HG03175 (cell line): ENCODE data around the gene FTL.

Source experiments
- ATAC-seq: cut with Tn5 transposase; IDR thresholded peaks from one replicate; pipeline ENCODE4 v1.9.1; 2021; ENCODE audit warnings: mild to moderate bottlenecking, moderate library complexity; ENCODE audit not compliant: unreplicated experiment

FTL gene

DNA sequence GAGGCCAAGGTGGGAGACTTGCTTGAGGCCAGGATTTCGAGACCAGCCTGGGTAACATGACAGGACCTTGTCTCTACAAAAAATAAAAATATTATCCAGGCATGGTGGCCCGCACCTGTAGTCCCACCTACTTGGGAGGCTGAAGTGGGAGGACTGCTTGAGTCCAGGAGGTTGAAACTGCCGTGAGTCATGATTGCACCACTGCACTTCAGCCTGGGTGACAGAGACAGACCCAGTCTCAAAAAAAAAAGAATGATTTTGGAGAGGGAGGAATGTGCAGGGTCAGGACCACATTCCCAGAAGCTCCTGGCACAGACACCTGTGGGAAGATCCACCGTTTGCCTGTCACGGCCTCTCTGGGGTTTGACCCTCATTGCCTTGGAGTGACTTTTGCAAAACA is 19.7 kb upstream of the FTL start:
- ATAC-seq: no peak

DNA sequence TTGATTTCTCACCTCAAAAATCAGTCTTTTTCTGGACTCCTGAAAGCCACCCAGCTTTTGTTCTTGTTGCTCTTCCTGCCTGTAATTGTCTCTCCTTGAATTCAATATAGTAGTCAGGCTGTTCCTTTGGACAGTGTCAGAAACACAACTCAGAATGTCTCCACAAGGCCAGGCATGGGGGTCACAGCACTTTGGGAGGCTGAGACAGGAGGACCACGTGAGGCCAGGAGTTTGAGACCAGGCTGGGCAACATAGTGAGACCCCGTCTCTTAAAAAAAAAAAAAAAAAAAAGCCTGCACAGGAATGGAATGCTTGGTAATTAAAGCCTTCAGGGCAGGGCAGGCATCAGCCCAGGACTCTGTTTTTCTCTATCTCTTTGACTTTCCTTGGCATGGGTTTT is 19.3 kb upstream of the FTL start:
- ATAC-seq: no peak

DNA sequence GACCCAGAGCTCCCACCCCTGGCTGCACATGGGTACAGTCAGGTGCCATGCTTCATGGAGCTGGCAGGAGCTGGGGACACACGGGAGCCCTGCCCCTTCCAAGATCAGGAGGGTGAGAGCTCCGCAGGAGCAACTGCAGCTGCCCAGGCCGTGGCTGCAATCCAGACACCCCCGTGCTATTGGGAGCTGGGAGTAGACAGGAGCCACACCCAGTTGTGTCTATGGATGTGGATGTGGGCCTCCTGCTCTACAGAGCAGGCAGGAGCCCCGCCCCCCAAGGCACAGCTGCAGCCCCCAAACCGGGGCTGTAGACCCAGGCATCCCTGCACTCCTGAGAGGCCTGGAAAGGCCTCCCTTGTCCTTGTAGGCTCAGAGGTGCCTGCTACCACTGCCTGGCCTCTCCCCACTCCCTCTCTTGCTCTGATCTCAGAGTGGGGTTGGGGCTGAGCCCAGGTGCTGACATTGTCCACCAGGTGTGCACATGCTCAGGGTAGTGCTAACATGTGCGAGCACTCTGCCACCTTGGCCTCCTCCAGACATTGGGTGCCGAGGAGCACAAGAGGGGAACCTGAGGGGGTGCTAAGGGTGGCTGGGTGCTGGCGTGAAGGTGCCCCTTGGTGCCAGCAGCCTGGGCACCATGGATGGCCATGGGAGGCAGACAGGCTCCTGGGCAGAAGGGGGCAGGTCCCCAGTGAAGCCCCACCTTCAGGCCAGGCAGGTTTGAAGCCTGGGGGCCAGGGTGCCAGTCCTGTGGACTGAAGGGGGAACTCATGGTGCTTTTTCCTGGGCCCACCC is 18.4 kb upstream of the FTL start:
- no peak for ATAC-seq

DNA sequence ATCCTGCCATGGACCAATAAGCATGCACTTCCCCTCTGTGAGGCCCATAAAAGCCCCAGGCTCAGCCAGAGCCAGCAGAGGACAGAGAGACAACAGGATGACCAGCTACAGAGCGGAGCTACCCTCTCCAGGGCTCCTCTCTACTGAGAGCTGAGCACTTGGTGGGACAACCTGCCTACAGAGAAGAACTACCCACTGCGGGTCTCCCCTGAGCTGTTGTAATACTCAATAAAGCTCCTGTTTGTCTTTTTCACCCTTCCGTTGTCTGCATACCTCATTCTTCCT is 17.9 kb upstream of the FTL start:
- ATAC-seq: no peak

DNA sequence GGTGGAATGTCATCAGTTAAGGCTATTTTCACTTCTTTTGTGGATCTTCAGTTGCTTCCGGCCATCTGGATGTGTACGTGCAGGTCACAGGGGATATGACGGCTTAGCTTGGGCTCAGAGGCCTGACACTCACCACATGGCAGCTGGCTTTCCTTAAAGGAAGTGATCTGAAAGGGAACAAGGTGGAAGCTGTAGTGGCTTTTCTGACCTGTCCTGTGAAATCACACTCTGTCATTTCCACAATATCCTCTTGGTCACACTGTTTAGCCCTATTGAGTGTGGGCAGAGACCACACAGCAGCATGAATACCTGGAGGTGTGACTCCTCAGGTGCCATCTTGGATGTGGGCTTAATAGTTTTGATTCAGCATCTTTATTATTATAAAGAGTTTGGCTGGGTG is 14.9 kb upstream of the FTL start:
- ATAC-seq: no peak

DNA sequence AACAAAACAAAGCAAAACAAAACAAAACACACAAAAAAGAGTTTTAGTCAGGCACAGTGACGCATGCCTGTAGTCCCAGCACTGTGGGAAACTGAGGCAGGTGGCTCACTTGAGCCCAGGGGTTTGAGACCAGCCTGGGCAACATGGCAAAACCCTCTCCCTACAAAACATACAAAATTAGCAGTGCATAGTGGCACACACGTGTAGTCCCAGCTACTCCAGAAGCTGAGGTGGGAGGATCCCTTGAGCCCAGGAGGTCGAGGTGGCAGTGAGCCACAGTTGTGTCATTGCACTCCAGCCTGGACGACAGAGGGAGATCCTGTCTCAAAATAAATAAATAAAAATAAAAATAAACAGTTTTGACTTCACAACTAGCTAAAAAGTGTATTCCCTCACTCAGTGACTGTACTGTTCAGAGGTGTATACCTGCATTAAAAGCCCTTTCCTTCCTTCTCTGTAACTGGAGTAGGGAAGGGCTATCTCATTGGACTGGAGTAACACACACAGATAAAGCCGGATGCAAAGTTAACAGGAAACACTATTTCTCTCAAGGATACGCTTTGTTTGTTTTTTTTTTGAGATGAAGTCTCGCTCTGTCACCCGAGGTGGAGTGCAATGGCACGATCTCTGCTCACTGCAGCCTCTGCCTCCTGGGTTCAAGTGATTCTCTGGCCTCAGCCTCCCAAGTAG is 14.1 kb upstream of the FTL start:
- ATAC-seq: no peak

DNA sequence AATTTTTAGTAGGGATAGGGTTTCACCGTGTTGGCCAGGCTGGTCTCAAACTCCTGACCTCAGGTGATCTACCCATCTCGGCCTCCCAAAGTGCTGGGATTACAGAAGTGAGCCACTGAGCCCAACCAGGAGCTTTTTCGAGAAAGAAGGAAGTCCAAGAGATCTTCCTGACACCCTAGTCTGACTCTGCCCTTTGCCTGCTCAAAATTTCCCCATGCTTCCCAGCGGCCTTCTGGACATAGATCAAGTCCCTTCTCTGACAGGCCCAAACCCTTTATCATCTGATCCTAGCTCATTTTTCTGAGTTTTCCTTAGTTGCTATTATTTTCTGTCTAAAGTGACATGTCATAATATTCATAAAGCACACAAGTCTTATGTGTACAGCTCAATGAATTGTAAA is 12.0 kb upstream of the FTL start:
- no peak for ATAC-seq

DNA sequence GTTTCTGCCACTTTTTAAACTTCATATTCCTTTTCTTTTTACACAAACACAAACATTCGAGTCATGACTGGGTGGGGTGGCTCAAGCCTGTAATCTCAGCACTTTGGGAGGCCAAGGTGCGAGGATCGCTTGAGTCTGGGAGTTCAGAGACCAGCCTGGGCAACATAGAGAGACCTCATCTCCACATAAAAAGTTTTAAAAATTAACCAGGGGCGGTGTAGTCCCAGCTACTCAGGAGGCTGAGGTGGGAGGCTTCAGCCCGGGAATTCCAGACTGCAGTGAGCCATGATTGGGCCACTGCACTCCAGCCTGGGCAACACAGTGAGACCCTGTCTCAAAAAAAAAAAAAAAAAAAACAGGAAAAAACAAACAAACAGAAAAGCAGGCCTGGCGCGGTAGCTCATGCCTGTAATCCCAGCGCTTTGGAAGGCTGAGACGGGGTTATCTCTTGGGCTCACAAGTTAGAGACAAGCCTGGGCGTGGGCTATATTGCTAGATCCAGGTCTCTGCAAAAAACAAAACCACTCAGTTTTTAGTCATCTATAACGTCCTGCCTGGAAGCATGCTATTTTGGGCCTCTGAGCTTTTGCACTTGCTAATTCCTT is 11.0 kb upstream of the FTL start:
- no peak for ATAC-seq

DNA sequence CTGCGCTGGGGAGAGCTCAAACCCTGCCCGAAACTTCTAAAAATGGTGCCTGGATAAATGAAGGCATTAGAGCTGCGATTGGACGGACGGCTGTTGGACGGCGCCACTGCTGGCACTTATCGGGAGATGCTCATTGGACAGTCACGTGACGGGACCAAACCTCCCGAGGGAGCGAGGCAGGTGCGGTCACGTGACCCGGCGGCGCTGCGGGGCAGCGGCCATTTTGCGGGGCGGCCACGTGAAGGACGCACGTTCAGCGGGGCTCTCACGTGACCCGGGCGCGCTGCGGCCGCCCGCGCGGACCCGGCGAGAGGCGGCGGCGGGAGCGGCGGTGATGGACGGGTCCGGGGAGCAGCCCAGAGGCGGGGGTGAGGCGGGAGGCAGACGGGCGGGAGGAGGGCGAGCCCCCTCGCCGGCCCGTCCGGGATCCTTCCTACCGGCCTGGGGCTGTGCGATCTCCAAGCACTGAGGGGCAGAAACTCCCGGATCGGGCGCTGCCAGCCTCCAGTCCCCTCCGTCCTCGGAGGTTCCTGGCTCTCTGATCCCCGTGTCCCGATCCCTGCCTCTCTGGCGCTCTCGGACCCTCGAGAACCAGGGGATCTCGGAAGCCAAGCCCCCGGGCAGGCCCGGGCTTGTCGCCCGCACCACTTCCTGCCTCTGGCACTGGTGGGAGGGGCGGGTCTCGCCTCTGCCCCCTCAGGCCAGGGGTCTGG is 10.4 kb upstream of the FTL start, which contains the start of gene BAX:
Gene BAX (plus strand): TSS at position 281 of the 713 bp plus-strand sequence. CDS start 54 bp downstream, at position 335.
- peak; percentile 91 for ATAC-seq

DNA sequence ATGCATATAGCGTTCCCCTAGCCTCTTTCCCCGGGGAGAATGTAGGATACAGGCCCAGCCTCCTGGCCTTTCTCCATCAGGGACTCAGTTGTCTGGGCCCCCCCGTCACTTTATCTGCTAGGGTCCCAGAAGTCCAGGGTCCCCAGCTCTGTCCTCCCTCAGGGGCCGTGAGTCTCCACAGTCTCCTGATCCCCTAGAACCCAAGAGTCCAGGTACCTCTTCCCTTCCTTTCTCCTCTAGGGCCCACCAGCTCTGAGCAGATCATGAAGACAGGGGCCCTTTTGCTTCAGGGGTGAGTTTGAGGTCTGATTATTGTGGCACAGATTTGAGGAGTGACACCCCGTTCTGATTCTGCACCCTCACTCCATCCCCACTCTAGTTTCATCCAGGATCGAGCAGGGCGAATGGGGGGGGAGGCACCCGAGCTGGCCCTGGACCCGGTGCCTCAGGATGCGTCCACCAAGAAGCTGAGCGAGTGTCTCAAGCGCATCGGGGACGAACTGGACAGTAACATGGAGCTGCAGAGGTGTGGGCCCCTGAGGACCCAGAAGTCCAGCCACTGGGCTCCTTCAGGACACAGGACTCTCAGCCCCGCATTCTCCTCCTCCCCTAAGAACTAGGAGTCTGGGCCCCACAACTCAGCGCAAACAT is 9.7 kb upstream of the FTL start:
- ATAC-seq: no peak

DNA sequence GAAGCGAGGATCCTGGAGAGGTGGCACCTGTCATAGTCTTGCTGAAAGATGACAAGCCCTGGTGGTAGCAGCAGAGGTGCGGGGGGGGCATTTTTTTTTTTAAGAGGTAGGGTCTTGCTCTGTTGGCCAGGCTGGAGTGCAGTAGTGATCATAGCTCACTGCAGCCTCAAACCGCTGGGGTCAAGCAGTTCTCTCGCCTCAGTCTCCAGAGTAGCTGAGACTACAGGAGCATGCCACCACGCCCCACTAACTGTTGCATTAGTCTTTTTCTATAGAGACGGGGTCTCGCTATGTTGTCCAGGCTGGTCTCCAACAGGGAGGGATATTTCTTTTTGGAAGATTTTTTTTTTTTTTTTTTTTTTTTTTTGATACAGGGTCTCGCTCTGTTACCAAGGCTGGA is 7.1 kb upstream of the FTL start:
- no peak for ATAC-seq

DNA sequence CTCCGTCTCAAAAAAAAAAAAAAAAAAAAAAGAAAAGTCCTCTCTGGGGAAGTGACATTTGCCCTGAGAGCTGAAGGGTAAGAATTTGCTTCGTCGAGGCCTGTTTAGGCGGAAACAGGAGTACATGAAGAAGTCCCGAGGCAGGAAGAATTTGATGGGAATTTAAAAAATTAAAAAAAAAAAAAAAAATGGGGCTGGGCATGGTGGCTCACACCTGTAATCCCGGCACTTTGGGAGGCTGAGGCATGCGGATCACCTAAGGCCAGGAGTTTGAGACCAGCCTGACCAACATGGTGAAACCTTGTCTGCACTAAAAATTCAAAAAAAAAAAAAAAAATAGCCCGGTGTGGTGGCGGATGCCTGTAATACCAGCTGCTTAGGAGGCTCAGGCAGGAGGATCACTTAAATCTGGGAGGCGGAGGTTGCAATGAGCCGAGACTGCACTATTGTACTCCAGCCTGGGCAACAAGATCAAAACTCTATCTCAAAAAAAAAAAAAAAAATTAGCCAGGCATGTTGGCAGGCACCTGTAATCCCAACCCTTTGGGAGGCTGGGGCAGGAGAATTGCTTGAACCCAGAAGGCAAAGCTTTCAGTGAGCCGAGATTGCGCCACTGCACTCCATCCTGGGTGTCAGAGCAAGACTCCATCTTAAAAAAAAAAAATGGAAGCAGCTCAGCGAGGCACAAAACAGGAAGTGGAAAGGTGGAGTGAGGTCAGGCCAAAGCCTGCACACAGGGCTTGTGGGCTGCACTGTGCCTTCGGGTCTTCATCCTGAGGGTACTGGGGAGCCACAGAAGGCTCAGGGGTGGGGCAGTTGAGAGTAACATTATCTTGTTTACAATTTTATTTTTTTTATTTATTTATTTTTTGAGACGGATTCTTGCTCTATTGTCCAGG is 5.5 kb upstream of the FTL start:
- no peak for ATAC-seq

DNA sequence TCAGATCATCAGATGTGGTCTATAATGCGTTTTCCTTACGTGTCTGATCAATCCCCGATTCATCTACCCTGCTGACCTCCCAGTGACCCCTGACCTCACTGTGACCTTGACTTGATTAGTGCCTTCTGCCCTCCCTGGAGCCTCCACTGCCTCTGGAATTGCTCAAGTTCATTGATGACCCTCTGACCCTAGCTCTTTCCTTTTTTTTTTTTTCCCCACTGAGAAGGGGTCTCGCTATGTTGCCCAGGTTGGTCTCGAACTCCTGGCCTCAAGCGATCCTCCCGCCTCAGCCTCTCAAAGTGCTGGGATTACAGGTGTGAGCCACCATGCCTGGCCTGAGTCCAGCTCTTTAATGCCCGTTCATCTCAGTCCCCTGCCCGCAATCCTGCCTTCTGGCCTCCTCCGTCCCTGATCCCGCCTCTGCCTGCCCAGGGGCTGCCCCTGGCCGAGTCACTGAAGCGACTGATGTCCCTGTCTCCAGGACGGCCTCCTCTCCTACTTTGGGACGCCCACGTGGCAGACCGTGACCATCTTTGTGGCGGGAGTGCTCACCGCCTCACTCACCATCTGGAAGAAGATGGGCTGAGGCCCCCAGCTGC is 4.0 kb upstream of the FTL start:
- ATAC-seq: no peak

DNA sequence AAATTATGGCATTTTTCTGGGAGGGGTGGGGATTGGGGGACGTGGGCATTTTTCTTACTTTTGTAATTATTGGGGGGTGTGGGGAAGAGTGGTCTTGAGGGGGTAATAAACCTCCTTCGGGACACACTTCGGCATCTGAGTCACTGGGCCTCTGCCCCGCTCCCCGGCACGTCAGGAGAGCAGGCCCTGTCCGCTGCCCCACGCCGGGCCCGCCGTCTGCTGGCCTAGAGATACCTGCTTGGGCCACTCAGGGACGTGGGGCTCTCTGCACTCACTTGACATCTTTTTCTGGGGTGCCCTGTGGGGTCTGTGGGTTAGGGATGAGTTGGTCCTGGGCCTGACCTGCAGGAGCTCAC is 3.5 kb upstream of the FTL start:
- no peak for ATAC-seq

DNA sequence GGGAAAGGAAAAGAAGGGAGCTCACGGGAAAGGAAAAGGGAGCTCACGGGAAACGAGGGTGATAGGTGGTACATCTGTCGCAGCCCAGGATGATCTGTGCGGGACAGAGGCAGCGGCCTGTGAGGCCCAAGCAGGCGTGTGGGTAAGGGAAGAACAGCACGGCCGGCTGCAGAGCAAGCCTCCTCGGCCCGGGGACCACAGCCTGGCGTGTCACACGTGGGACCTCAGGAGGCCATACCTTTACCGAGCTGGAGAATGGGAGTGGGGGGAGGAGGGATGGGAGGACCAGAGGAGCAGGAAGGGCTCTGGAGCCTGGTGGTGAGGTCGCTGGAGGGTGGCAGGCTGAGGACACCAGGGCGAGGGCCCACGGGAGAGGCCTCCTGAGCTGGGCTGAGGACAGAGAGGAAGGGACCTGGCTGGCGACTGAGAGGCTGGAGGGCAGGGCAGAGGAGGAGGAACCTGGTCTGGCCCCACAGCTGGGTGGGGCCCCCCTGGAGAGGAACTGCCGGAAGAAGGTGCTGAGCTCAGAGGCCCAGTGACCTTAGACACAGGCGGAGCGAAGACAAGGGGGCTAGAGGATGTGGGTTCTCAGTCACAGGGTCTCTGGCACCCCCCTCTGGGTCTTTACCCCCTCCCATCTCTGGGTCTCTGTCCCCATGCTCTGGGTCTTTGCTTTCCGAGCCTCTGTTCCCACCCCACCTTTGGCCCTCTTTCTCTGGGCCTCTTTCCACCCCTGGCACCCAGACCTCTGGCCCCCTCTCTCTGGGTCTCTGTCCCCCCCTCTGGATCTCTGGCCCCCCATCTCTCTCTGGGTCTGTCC is 2.9 kb upstream of the FTL start:
- ATAC-seq: peak; percentile 33

DNA sequence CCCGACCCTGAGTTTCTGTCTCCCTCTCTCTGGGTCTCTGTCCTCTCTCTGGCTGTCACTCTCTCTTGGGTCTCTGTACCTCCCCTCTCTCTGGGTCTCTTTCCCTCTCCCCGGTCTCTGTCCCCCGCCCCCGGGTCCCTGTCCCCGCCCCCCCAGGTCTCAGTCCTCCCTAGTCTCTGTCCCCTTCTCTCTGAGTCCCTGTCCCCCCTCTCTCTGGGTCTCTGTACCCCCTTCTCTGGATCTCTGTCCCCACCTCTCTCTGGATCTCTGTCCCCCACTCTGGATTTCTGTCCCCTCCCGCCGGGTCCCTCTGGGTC is 2.3 kb upstream of the FTL start:
- no peak for ATAC-seq

DNA sequence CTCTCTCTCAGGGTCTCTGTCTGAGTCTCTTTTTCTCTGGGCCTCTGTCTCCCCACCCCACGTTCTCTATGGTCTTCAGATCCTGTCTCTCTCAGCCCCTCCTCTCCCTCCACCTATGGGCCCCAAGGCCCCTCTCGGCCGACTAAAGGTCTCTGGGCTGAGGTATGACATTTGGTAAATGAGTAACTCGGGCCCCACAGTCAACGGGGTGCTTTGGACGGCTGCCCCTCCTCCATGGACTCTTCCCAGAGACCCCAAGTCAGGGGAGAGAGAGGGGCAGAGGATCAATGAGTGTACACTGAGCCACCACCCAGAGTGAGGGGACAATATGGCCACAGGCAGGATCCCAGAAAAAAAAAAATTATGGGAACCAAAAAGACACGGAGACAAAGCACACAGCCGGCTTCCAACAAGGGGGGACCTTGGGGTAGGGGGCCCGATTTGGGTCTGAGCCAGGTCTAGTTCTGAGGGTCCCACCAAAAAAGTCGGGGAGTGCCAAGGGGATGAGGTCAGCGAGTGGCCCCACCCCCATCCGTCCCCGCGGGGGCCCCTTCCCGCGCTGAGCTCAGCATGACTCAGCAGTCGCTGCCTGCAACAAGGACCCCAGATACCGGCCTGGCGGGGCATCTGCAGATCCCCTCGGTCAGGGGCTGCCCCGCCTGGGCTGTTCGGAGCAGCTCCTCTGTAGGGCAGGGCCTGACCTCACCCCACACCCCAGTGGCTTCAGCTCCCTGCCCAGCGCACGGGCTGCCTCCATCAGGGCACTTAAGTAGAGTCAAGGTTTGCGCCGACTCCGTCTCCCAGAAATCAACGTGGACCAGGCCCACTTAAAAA is 1.5 kb upstream of the FTL start:
- ATAC-seq: no peak
